BE2C (cell line): ENCODE results near the gene TENM4.

Experiments used
- DNase-seq: peaks from one replicate; pipeline ENCODE4 v3.0.0-alpha.2; 2020
- H3K27me3 ChIP-seq: fragments of 250-450 bp; sonication (Bioruptor Pico); 2 replicates; pipeline ENCODE4 v1.5.1; 2020; ENCODE audit warnings: mild to moderate bottlenecking
- H3K36me3 ChIP-seq: fragments of 250-450 bp; sonication (Bioruptor Pico); 2 replicates; pipeline ENCODE4 v1.5.1; 2020; ENCODE audit warnings: mild to moderate bottlenecking
- H3K4me1 ChIP-seq: fragments of 250-450 bp; sonication (Bioruptor Pico); 2 replicates; pipeline ENCODE4 v1.5.1; 2020
- H3K4me3 ChIP-seq: 2 replicates; pipeline ENCODE4 v1.5.1; 2011; ENCODE audit warnings: low read depth, low read length
- H3K9me3 ChIP-seq: fragments of 250-450 bp; sonication (Bioruptor Pico); 2 replicates; pipeline ENCODE4 v1.5.1; 2020
- TF ChIP-seq, protein P1 (sequence below): IDR thresholded peaks from 2 replicates; pipeline ENCODE4 v1.5.1; 2012; ENCODE audit warnings: mild to moderate bottlenecking, low read depth, low read length

The TENM4 gene

DNA sequence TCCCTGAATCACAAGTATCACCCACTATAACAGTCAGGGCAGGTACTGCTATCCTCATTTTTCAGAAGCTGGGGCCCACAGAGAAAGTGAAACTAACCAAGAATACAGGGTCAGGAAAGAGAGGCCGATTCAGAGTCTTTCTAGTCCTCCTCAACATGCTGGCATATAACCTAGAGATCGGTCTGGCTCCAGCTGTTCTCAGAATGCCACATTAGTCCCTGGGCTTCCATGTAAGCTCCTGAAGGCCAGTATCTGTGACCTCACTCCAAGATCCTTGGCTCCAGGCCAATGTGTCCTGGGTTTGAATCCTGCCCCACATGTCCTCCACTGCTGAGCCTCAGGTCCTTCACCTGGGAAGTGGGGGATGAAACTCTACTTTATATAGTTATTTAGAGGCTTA is 50.4 kb downstream of the TENM4 start:
- no peak overlapping the region for H3K4me3 ChIP-seq
- no peak for DNase-seq
- peaks cover 23% of the 10 kb centered on the region for H3K4me1 ChIP-seq
- TF ChIP-seq, protein P1, sequence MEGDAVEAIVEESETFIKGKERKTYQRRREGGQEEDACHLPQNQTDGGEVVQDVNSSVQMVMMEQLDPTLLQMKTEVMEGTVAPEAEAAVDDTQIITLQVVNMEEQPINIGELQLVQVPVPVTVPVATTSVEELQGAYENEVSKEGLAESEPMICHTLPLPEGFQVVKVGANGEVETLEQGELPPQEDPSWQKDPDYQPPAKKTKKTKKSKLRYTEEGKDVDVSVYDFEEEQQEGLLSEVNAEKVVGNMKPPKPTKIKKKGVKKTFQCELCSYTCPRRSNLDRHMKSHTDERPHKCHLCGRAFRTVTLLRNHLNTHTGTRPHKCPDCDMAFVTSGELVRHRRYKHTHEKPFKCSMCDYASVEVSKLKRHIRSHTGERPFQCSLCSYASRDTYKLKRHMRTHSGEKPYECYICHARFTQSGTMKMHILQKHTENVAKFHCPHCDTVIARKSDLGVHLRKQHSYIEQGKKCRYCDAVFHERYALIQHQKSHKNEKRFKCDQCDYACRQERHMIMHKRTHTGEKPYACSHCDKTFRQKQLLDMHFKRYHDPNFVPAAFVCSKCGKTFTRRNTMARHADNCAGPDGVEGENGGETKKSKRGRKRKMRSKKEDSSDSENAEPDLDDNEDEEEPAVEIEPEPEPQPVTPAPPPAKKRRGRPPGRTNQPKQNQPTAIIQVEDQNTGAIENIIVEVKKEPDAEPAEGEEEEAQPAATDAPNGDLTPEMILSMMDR = no peak
- H3K36me3 ChIP-seq = no peaks in the 10 kb centered on the region
- H3K9me3 ChIP-seq = no peaks in the 10 kb centered on the region
- H3K27me3 ChIP-seq = no peaks in the 10 kb centered on the region

DNA sequence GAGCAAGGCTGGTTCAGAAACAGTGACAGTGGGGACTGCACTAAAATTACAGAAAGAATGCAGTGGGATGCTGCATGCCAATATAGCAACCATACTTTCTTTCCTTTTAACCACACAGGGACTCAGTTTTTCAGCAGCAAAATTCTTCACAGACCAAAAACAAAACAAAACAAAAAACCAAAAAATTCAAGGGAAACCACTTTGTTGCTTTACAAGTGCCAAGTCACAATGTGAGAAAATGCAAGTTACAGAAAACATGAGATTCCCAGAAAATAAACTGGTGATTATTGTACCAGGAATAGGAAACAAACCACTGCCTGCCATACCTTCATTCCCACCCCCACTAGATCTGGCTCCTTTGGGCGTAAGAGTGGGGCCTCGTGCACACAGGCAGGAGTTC is 52.6 kb downstream of the TENM4 start:
- no peak for DNase-seq
- H3K27me3 ChIP-seq = no peaks in the 10 kb centered on the region
- TF ChIP-seq, protein P1 = no peak
- H3K9me3 ChIP-seq = no peaks in the 10 kb centered on the region
- no peak overlapping the region for H3K4me3 ChIP-seq
- peaks cover 9% of the 10 kb centered on the region for H3K4me1 ChIP-seq
- no peaks in the 10 kb centered on the region for H3K36me3 ChIP-seq

DNA sequence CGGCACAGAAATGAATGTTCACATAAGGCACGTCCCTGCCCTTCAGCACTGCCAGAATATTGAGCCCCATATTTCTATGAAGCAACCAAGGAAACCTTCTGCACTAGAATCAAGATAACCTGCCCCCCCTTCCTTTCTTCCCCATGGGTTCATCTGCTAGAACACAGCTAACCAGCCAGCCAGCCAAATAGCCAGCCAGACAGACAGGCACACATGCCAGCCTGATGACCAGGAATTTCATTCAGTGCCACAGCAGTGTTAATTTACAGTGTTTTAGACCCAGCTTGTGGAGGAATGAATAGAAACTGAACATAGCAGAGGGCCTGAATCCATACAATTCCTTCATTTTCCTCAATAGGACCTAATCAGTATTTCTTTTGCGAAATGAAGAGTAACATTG is 57.0 kb downstream of the TENM4 start:
- Histone ChIP-seq H3K4me1 (no peaks in the 10 kb centered on the region), H3K36me3 (no peaks in the 10 kb centered on the region), H3K27me3 (no peaks in the 10 kb centered on the region), H3K4me3 (no peak overlapping the region), H3K9me3 (no peaks in the 10 kb centered on the region)
- TF ChIP-seq, protein P1 = no peak
- DNase-seq = no peak

DNA sequence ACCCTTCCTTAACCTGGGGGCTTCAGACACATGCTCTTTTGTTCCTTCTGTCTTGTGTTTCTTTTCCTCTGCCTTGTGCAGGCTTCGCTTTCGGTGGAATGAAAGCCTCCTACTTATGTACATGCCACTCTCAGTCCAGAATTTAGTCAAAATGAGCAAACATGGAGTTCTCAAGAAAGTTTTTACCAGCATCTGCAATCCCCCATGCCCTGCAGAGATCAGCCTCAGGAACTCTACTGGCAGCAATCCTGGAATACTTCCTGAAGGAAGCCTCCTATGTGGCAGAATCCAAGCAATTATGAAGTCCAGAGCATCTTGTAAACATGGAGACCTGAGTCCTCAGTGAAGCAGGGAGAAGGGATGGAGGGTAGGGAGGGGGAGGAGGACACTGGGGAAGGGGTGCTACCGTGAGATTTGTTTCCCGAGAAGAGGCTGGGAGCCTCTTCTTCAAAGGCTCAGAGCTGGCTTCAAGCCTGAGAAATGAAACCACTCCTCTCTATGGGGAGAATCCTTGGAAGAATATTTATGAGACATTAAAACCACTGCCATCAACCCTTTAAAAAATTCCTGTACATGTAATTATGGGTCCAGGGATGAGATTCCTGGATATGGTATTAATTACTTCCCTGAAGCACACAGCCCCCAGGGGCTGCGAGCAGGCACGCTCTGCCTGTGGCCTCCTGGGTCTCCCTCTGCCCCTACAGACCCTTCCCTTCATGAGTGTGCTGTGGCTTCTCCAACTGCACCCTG is 58.4 kb downstream of the TENM4 start:
- TF ChIP-seq, protein P1 = no peak
- no peak for DNase-seq

DNA sequence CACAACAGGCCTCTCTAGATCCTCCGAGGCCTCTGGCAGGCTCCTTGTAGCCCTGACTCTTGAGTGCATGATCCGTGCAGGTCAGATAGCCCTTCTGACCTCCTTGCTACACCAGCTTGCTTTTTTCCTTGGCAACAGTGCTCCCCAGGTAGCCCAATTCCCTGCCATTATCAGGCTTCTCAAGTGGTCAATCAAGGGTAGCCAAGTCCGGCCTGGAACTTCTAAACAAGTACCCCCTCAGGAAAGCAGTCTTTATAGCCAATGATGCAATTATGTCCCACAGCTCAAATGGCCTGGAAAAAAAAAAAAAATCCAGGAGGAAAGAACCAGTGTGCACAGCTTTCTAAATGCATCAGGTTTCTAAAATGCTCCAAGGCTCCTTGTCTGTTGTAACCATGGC is 59.8 kb downstream of the TENM4 start:
- Histone ChIP-seq H3K4me1 (no peaks in the 10 kb centered on the region), H3K27me3 (no peaks in the 10 kb centered on the region), H3K4me3 (no peak overlapping the region), H3K9me3 (no peaks in the 10 kb centered on the region), H3K36me3 (no peaks in the 10 kb centered on the region)
- no peak for DNase-seq
- TF ChIP-seq, protein P1 = no peak

More for the DNA sequence above, 58.4 kb downstream of the TENM4 start:
- H3K27me3 ChIP-seq = no peaks in the 10 kb centered on the region
- no peaks in the 10 kb centered on the region for H3K9me3 ChIP-seq
- no peak overlapping the region for H3K4me3 ChIP-seq
- no peaks in the 10 kb centered on the region for H3K4me1 ChIP-seq
- no peaks in the 10 kb centered on the region for H3K36me3 ChIP-seq

DNA sequence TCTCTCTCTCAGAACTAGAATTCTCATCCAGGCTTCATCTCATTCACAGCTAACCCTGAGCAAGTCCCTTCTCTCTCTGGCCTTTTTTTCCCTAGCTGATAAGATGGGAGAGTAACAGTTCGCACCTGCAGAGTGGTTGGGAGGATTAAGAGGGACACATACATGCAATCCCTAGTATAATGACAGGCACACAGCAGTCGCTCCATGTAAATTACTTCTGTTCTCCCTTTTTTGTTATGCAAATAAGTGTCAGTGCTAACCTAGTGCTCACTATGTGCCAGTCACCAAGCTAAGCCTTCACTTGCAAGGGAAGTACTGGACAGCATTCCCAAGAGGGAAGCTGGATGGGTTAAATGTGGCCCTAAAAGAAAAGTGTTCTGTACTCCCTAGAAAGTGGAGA is 63.4 kb downstream of the TENM4 start:
- Histone ChIP-seq H3K9me3 (no peaks in the 10 kb centered on the region), H3K27me3 (no peaks in the 10 kb centered on the region), H3K36me3 (no peaks in the 10 kb centered on the region), H3K4me1 (no peaks in the 10 kb centered on the region), H3K4me3 (no peak overlapping the region)
- TF ChIP-seq, protein P1 = no peak
- DNase-seq = no peak
